HCT116 (cell line): ENCODE data around the gene CNDP2. TPM values are rescaled to one million over a fixed set of nuclear protein-coding genes. Genes with fewer than 3 reads are reported as not detected.

Experiments used
- ATAC-seq: fragments of 200-7000 bp; cut with Tn5 transposase; 2 replicates; pipeline ENCODE4 v1.9.1; 2020; ENCODE audit warnings: mild to moderate bottlenecking, moderate library complexity
- BruUV-seq: library from RNA; stranded (reverse); fragments of 400-500 nt; replicated peaks from 2 replicates; lab custom pipeline; 2021; lab: Mats Ljungman, UMichigan
- CTCF ChIA-PET: fragments of 300-600 bp; sonication (Branson Sonifier 250); formaldehyde crosslinking; loops from one replicate; lab custom pipeline; 2021; ENCODE audit warnings: antibody characterized with exemption; lab: Charles Lee
- POLR2A ChIA-PET: fragments of 300-600, 350-600 bp; sonication (Branson Sonifier 250); formaldehyde crosslinking; loops from one replicate; lab custom pipeline; 2021; ENCODE audit warnings: antibody characterized with exemption; lab: Charles Lee
- RAD21 ChIA-PET, 2 experiments: fragments of 300-600 bp; sonication (Branson Sonifier 250); formaldehyde crosslinking; loops; one replicate each; lab custom pipeline; 2023; ENCODE audit warnings: low total read pairs in 2 of 2; ENCODE audit not compliant: uncharacterized antibody in 2 of 2, unreplicated experiment in 2 of 2, low non-redundant PET in 1 of 2; lab: Charles Lee
- DNase-seq: peaks from one replicate; pipeline ENCODE4 v3.0.0-alpha.2; 2010; ENCODE audit warnings: low read depth, low spot score
- H2AFZ ChIP-seq: fragments of 200-600 bp; shearing (Covaris generic), sonication (generic); 2 replicates; pipeline ENCODE4 v1.6.1; 2017; ENCODE audit warnings: low read depth, mixed run types, mixed read lengths, antibody characterized with exemption, low read length; ENCODE audit not compliant: poor library complexity, severe bottlenecking
- H3K27ac ChIP-seq: 2 replicates; pipeline ENCODE4 v1.5.1; 2012; ENCODE audit warnings: low read depth, low read length
- H3K27me3 ChIP-seq: fragments of 200-600 bp; sonication (generic); 2 replicates; pipeline ENCODE4 v1.6.1; 2016; ENCODE audit warnings: mixed run types, low read length, mixed read lengths; ENCODE audit not compliant: insufficient read depth
- H3K36me3 ChIP-seq, 2 experiments: fragments of 200-500 bp in 1 of 2; fragments of 200-600 bp in 1 of 2; sonication (Bioruptor generic) in 1 of 2; sonication (generic) in 1 of 2; 2 replicates each; pipeline versions ENCODE4 v1.5.1 to v1.6.1; 2014 to 2016; ENCODE audit warnings: low read length in 2 of 2, inconsistent platforms in 1 of 2, mixed read lengths in 1 of 2, mixed run types in 1 of 2; ENCODE audit not compliant: insufficient read depth in 2 of 2, control insufficient read depth in 1 of 2
- H3K4me1 ChIP-seq, 2 experiments: fragments of 200-600 bp in 1 of 2; sonication (generic) in 1 of 2; 2 replicates each; pipeline versions ENCODE4 v1.5.1 to v1.6.1; 2012 to 2017; ENCODE audit warnings: low read length in 2 of 2, inconsistent platforms in 1 of 2, mild to moderate bottlenecking in 1 of 2, mixed read lengths in 1 of 2, mixed run types in 1 of 2, moderate library complexity in 1 of 2; ENCODE audit not compliant: insufficient read depth in 2 of 2, control insufficient read depth in 1 of 2
- H3K4me2 ChIP-seq: fragments of 200-600 bp; sonication (generic); 2 replicates; pipeline ENCODE4 v1.6.1; 2017; ENCODE audit warnings: mixed run types, low read length, mixed read lengths
- H3K4me3 ChIP-seq, 2 experiments: fragments of 200-600 bp in 1 of 2; sonication (generic) in 1 of 2; replicated peaks in 1 of 2; 2 replicates each; pipeline ENCODE4 v1.5.1; 2011 to 2016; ENCODE audit warnings: low read length in 2 of 2, control low read depth in 1 of 2, low read depth in 1 of 2, mild to moderate bottlenecking in 1 of 2, mixed read lengths in 1 of 2, mixed run types in 1 of 2
- H3K79me2 ChIP-seq: fragments of 200-600 bp; sonication (generic); 2 replicates; pipeline ENCODE4 v1.6.1; 2017; ENCODE audit warnings: mild to moderate bottlenecking, mixed run types, low read length, moderate library complexity, mixed read lengths; ENCODE audit not compliant: insufficient read depth
- H3K9ac ChIP-seq: fragments of 200-600 bp; sonication (generic); 2 replicates; pipeline ENCODE4 v1.6.1; 2016; ENCODE audit warnings: low read length, mixed read lengths
- H3K9me2 ChIP-seq: fragments of 200-600 bp; sonication (generic), shearing (Covaris generic); 2 replicates; pipeline ENCODE4 v1.6.1; 2017; ENCODE audit warnings: mixed run types, mild to moderate bottlenecking, moderate library complexity; ENCODE audit not compliant: insufficient read depth
- H3K9me3 ChIP-seq, 2 experiments: fragments of 200-500 bp in 1 of 2; fragments of 200-600 bp in 1 of 2; sonication (Bioruptor generic) in 1 of 2; sonication (generic) in 1 of 2; 2 replicates each; pipeline ENCODE4 v1.6.1; 2014 to 2017; ENCODE audit warnings: low read length in 2 of 2, mixed read lengths in 2 of 2, inconsistent platforms in 1 of 2, low read depth in 1 of 2, mild to moderate bottlenecking in 1 of 2, mixed run types in 1 of 2, moderate library complexity in 1 of 2; ENCODE audit not compliant: control insufficient read depth in 1 of 2, insufficient read depth in 1 of 2
- H4K20me1 ChIP-seq: fragments of 200-600 bp; sonication (generic), shearing (Covaris generic); 2 replicates; pipeline ENCODE4 v1.6.1; 2017; ENCODE audit warnings: mixed run types, mild to moderate bottlenecking, moderate library complexity; ENCODE audit not compliant: insufficient read depth
- EGR1 ChIP-seq: IDR thresholded peaks from 2 replicates; pipeline ENCODE4 v1.6.1; 2012; ENCODE audit warnings: low read depth
- FOSL1 ChIP-seq: IDR thresholded peaks from 2 replicates; pipeline ENCODE4 v1.6.1; 2012; ENCODE audit warnings: low read depth
- POLR2AphosphoS5 ChIP-seq: IDR thresholded peaks from 2 replicates; pipeline ENCODE4 v1.6.1; 2011; ENCODE audit warnings: mild to moderate bottlenecking, low read depth, low read length, moderate library complexity
- SIN3A ChIP-seq: IDR thresholded peaks from 2 replicates; pipeline ENCODE4 v1.6.1; 2012; ENCODE audit warnings: low read depth
- SRF ChIP-seq: IDR thresholded peaks from 2 replicates; pipeline ENCODE4 v1.6.1; 2012; ENCODE audit warnings: low read depth
- ZFX ChIP-seq: fragments of 450-650 bp; IDR thresholded peaks from 2 replicates; pipeline ENCODE4 v1.6.1; 2017
- ZNF274 ChIP-seq: fragments of 200-500 bp; sonication (Bioruptor generic); IDR thresholded peaks from 2 replicates; pipeline ENCODE4 v1.6.1; 2014; ENCODE audit warnings: mild to moderate bottlenecking, low read depth, low read length, inconsistent platforms
- intact Hi-C: fragments of 100-400 bp; cut with micrococcal nuclease; formaldehyde crosslinking; loops from 2 replicates; pipeline ENCODE4 v1.10.0; 2022
- total RNA-seq: library from RNA; stranded (reverse); gene quantifications from one replicate; pipeline ENCODE4 v1.2.1, GENCODE V29; 2021; ENCODE audit not compliant: unreplicated experiment
- TF ChIP-seq, protein P1 (sequence below): IDR thresholded peaks from 2 replicates; pipeline ENCODE4 v1.6.1; 2012
- TF ChIP-seq, protein P2 (sequence below): IDR thresholded peaks from 2 replicates; pipeline ENCODE4 v1.6.1; 2012; ENCODE audit warnings: low read depth
- TF ChIP-seq, protein P3 (sequence below), 3 experiments: fragments of 200-600 bp in 1 of 3; sonication (generic) in 1 of 3; IDR thresholded peaks in 2 of 3; conservative IDR thresholded peaks in 1 of 3; 2 replicates each; pipeline ENCODE4 v1.5.1; 2012 to 2017; ENCODE audit warnings: low read depth in 2 of 3, low read length in 2 of 3, antibody characterized with exemption in 1 of 3, borderline replicate concordance in 1 of 3, control low read depth in 1 of 3, mild to moderate bottlenecking in 1 of 3, mixed read lengths in 1 of 3, mixed run types in 1 of 3, moderate library complexity in 1 of 3; ENCODE audit not compliant: insufficient read depth in 1 of 3

The CNDP2 gene
- total RNA-seq, 1 experiment from 2014 or later = 112 TPM

DNA sequence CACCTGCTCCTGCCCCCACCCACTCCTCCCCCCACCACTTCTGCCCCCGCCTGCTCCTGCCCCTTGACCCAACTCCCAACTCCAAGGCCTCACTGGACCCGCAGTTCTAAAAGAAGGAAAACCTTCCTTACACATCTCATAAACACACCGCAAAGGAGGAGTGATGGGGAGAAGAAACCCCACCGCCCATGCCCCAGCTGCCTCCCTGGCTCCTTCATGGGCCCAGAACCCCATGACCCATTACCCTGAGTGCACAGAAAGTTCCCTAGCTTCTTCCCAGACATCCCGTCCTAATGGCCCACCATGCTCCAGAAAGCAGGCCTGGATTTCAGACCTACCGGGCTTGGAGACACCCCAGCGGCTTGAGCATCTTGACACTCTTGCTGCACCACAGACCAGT, 17.8 kb upstream of the CNDP2 start (continued):
- TF ChIP-seq, protein P1, sequence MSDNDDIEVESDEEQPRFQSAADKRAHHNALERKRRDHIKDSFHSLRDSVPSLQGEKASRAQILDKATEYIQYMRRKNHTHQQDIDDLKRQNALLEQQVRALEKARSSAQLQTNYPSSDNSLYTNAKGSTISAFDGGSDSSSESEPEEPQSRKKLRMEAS = no peak
- TF ChIP-seq POLR2AphosphoS5 (no peak), EGR1 (no peak), SIN3A (no peak), SRF (no peak), ZNF274 (no peak), FOSL1 (no peak)

DNA sequence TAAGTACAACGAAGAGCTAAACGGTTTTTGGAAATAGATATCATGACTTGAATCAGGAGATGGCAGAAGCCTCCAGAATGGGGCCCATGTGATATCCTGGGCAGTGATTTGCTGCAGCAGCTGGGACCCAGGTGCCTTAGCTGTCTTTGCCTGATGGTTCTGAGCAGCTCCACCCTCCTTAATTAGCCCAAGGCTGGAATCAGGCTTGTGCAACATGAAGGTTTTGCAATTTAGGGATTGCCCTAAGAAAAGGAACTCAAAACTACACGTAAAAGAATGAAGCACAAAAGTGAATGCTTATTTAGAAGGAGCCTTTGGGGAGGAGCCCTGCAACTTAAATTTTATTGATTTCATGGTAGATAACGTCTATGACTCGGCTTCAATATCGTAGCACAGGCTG, 17.3 kb upstream of the CNDP2 start:
- Histone ChIP-seq H3K9ac (no peak overlapping the region), H3K4me3 (no peak overlapping the region), H3K27ac (no peak overlapping the region), H3K9me2 (no peaks in the 10 kb centered on the region), H4K20me1 (no peaks in the 10 kb centered on the region), H3K36me3 (no peaks in the 10 kb centered on the region), H3K79me2 (no peaks in the 10 kb centered on the region), H2AFZ (no peak overlapping the region), H3K9me3 (no peaks in the 10 kb centered on the region), H3K4me1 (no peaks in the 10 kb centered on the region), H3K4me2 (no peak overlapping the region), H3K27me3 (no peaks in the 10 kb centered on the region)
- DNase-seq (no peak), ATAC-seq (no peak)
- ChIA-PET POLR2A (no interaction called here), RAD21 (no interaction called here), CTCF (no interaction called here)
- intact Hi-C loops = loop anchor here (5.0 kb wide), 1 partner anchor 282 kb away; no protein-coding TSS in a partner anchor
- BruUV-seq = no TSS peak
- TF ChIP-seq, protein P2, sequence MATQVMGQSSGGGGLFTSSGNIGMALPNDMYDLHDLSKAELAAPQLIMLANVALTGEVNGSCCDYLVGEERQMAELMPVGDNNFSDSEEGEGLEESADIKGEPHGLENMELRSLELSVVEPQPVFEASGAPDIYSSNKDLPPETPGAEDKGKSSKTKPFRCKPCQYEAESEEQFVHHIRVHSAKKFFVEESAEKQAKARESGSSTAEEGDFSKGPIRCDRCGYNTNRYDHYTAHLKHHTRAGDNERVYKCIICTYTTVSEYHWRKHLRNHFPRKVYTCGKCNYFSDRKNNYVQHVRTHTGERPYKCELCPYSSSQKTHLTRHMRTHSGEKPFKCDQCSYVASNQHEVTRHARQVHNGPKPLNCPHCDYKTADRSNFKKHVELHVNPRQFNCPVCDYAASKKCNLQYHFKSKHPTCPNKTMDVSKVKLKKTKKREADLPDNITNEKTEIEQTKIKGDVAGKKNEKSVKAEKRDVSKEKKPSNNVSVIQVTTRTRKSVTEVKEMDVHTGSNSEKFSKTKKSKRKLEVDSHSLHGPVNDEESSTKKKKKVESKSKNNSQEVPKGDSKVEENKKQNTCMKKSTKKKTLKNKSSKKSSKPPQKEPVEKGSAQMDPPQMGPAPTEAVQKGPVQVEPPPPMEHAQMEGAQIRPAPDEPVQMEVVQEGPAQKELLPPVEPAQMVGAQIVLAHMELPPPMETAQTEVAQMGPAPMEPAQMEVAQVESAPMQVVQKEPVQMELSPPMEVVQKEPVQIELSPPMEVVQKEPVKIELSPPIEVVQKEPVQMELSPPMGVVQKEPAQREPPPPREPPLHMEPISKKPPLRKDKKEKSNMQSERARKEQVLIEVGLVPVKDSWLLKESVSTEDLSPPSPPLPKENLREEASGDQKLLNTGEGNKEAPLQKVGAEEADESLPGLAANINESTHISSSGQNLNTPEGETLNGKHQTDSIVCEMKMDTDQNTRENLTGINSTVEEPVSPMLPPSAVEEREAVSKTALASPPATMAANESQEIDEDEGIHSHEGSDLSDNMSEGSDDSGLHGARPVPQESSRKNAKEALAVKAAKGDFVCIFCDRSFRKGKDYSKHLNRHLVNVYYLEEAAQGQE = no peak
- TF ChIP-seq, protein P3, sequence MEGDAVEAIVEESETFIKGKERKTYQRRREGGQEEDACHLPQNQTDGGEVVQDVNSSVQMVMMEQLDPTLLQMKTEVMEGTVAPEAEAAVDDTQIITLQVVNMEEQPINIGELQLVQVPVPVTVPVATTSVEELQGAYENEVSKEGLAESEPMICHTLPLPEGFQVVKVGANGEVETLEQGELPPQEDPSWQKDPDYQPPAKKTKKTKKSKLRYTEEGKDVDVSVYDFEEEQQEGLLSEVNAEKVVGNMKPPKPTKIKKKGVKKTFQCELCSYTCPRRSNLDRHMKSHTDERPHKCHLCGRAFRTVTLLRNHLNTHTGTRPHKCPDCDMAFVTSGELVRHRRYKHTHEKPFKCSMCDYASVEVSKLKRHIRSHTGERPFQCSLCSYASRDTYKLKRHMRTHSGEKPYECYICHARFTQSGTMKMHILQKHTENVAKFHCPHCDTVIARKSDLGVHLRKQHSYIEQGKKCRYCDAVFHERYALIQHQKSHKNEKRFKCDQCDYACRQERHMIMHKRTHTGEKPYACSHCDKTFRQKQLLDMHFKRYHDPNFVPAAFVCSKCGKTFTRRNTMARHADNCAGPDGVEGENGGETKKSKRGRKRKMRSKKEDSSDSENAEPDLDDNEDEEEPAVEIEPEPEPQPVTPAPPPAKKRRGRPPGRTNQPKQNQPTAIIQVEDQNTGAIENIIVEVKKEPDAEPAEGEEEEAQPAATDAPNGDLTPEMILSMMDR (IDR thresholded peaks at IDR 0.05 in 2 of 3, conservative IDR thresholded peaks at IDR 0.05 in 1 of 3; ENCODE audit: borderline replicate concordance in 1 of 3, insufficient read depth in 1 of 3, low read depth in 2 of 3, low read length in 2 of 3) = no peak
- TF ChIP-seq, protein P1 = no peak
- no peak for TF ChIP-seq SIN3A
- no peak for TF ChIP-seq ZFX
